Esophagus muscularis mucosa (tissue), 4 donors: ENCODE measurements around the gene ACTMAP.

ENCODE experiments used
- EP300 ChIP-seq: sonication (generic); formaldehyde crosslinking; IDR thresholded peaks from one replicate; pipeline ENCODE4 v1.6.1; 2017; ENCODE audit warnings: antibody characterized with exemption
- POLR2AphosphoS5 ChIP-seq, 2 donors: sonication (generic); formaldehyde crosslinking; IDR thresholded peaks; one replicate each; pipeline ENCODE4 v1.6.1; 2017; ENCODE audit warnings: antibody characterized with exemption in 2 of 2
- TF ChIP-seq, protein P1 (sequence below), 3 experiments: fragments of 200-600 bp in 2 of 3; fragments of 450-650 bp in 1 of 3; sonication (generic) in 2 of 3; IDR thresholded peaks; one replicate each; pipeline ENCODE4 v1.5.1; 2017 to 2019; ENCODE audit warnings: antibody characterized with exemption in 3 of 3, mild to moderate bottlenecking in 2 of 3, moderate library complexity in 1 of 3

DNA sequence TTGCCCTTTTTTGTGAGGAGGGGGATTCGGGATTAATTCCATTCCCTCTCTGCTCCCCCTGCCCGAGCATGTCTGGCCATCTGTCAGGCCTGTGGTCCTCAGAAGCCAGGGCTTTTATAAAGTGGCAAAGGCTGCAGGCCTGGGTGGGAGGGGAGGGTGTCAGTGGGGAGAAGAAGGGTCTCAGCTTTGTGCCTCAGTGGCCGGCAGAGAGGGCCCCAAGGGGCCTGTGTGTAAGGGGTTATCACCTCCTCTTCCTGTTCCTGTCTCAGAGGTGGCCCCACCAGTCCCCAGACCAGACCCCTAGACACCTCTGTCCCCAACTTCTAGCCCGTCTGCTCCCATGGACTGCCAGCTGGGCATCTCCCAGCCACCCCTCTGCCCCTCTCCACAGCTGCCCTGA, 56.4 kb downstream of the ACTMAP start:
- TF ChIP-seq, protein P1, sequence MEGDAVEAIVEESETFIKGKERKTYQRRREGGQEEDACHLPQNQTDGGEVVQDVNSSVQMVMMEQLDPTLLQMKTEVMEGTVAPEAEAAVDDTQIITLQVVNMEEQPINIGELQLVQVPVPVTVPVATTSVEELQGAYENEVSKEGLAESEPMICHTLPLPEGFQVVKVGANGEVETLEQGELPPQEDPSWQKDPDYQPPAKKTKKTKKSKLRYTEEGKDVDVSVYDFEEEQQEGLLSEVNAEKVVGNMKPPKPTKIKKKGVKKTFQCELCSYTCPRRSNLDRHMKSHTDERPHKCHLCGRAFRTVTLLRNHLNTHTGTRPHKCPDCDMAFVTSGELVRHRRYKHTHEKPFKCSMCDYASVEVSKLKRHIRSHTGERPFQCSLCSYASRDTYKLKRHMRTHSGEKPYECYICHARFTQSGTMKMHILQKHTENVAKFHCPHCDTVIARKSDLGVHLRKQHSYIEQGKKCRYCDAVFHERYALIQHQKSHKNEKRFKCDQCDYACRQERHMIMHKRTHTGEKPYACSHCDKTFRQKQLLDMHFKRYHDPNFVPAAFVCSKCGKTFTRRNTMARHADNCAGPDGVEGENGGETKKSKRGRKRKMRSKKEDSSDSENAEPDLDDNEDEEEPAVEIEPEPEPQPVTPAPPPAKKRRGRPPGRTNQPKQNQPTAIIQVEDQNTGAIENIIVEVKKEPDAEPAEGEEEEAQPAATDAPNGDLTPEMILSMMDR (IDR thresholded peaks at IDR 0.05): no peak
- TF ChIP-seq POLR2AphosphoS5 (IDR thresholded peaks at IDR 0.05) (no peak), EP300 (no peak)
